GM21390 (cell line): ENCODE data around the gene HAO2.
"Not testable (repeated sequence)": the region's sequence is repeated elsewhere in the genome, so short reads cannot be mapped to it uniquely, and the experiment has no call there.

Source experiments
- ATAC-seq: cut with Tn5 transposase; IDR thresholded peaks from one replicate; pipeline ENCODE4 v1.9.1; 2021; ENCODE audit not compliant: unreplicated experiment

The HAO2 gene

GRCh38 chr1:119376594-119376993 is 8.0 kb downstream of the HAO2 start:
- ATAC-seq = no peak

GRCh38 chr1:119377594-119377993 is 9.0 kb downstream of the HAO2 start:
- not testable (repeated sequence) for ATAC-seq

- no peak for ATAC-seq
Measured at GRCh38 chr1:119379117-119379516, 10.5 kb downstream of the HAO2 start.

- ATAC-seq = no peak
Measured at GRCh38 chr1:119380304-119380703, 11.7 kb downstream of the HAO2 start.

- ATAC-seq = no peak
Measured at GRCh38 chr1:119380983-119381662, 12.5 kb downstream of the HAO2 start.

- ATAC-seq = no peak
Measured at GRCh38 chr1:119384591-119384990, 16.0 kb downstream of the HAO2 start.

GRCh38 chr1:119385650-119386049 is 17.1 kb downstream of the HAO2 start:
- ATAC-seq = no peak

GRCh38 chr1:119387858-119388257 is 19.3 kb downstream of the HAO2 start:
- ATAC-seq = no peak

- no peak for ATAC-seq
Measured at GRCh38 chr1:119388450-119388849, 19.9 kb downstream of the HAO2 start.

- no peak for ATAC-seq
Measured at GRCh38 chr1:119390526-119390925, 21.9 kb downstream of the HAO2 start.

GRCh38 chr1:119391749-119392148 is 23.2 kb downstream of the HAO2 start:
- no peak for ATAC-seq

- ATAC-seq = no peak
Measured at GRCh38 chr1:119394085-119394484, 25.5 kb downstream of the HAO2 start.

- ATAC-seq = no peak
Measured at GRCh38 chr1:119396982-119397381, 28.4 kb downstream of the HAO2 start.

- no peak for ATAC-seq
Measured at GRCh38 chr1:119397986-119398385, 29.4 kb downstream of the HAO2 start.

GRCh38 chr1:119404736-119405135 is 36.2 kb downstream of the HAO2 start:
- ATAC-seq = no peak

GRCh38 chr1:119409731-119410130 is 41.1 kb downstream of the HAO2 start:
- ATAC-seq = no peak

- no peak for ATAC-seq
Measured at GRCh38 chr1:119410961-119411360, 42.4 kb downstream of the HAO2 start.

GRCh38 chr1:119414950-119415349 is 46.4 kb downstream of the HAO2 start, which contains the start of gene HSD3B2:
Gene HSD3B2, plus strand, starts transcription at chr1:119415150. Its CDS starts 270 bp downstream, at chr1:119415420.
- ATAC-seq = no peak

- no peak for ATAC-seq
Measured at GRCh38 chr1:119416006-119416640, 47.5 kb downstream of the HAO2 start.

- no peak for ATAC-seq
Measured at GRCh38 chr1:119419109-119419508, 50.5 kb downstream of the HAO2 start.

GRCh38 chr1:119420638-119421037 is 52.1 kb downstream of the HAO2 start:
- ATAC-seq = no peak

- ATAC-seq = no peak
Measured at GRCh38 chr1:119422631-119423030, 54.0 kb downstream of the HAO2 start.

GRCh38 chr1:119428991-119429390 is 60.4 kb downstream of the HAO2 start:
- ATAC-seq = no peak
